ENCODE results near the gene TPRA1.

GRCh38 chr3:127573401-127573800 lies 17.1 kb downstream of the TPRA1 start:
- TF ChIP-seq POLR2A (IDR thresholded peaks at IDR 0.05), result no peak
- TF ChIP-seq CTCF (IDR thresholded peaks at IDR 0.05 in 8 of 11, conservative IDR thresholded peaks at IDR 0.05 in 3 of 11), result no peak
- TF ChIP-seq POLR2AphosphoS5 (IDR thresholded peaks at IDR 0.05), result peak in 1 of 3 donors; percentile 8
